ENCODE measurements around the gene PEAK3. TPM values are rescaled to one million over a fixed set of nuclear protein-coding genes. Genes with fewer than 3 reads are reported as not detected.
A peak's percentile ranks its signal among the peaks of the same experiment; 100 is the strongest.

The PEAK3 gene
- total and polyA plus RNA-seq, 10 of the 15 experiments (the other 5 are each of a cell fraction or from before 2014, with no cell fraction given): 0.03 to 0.10 (median 0.05) TPM; not detected in 7

DNA sequence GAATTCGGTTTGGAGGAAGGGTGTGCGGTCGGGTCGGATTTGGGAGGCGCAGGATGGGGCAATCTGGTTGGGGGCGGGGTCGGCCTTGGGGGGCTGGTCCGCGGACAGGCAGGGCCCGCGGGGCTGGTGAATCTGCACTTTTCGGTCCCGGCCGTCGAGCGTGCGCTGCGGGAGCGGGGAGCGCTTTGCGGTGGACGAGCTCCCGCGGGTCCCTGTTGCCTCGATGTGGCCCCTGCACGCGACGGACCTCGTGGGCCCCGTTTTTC lies 11.9 kb downstream of the PEAK3 start:
- peak overlapping the region; percentile 97 for H3K9ac ChIP-seq (ENCODE audit: control insufficient read depth, insufficient read depth, low read length)
- ChIA-PET CTCF (interaction anchor here (0.7 to 1.0 kb wide), 2 partner anchors 8 to 32 kb away, joined by 3 to 4 read pairs; no protein-coding TSS in a partner anchor), POLR2A (interaction anchor here (0.5 to 3.5 kb wide), 4 partner anchors 8 to 185 kb away, joined by 3 to 36 read pairs (median 11); no protein-coding TSS in a partner anchor), SMC1A (ENCODE audit: uncharacterized antibody, unreplicated experiment) (interaction anchor here (1.0 kb wide), 1 partner anchor 11 kb away, joined by 3 read pairs; no protein-coding TSS in a partner anchor), RAD21 (ENCODE audit: unreplicated experiment) (interaction anchor here (0.9 to 1.7 kb wide), 3 partner anchors 31 to 99 kb away, joined by 3 to 5 read pairs (median 4); no protein-coding TSS in a partner anchor)
- in situ Hi-C loops (cut with MboI): loop anchor here (5.0 to 10.0 kb wide), 3 partner anchors 33 to 345 kb away; partner anchors contain the start of genes PLEKHJ1 and SF3A2
- H3K4me3 ChIP-seq: peak overlapping the region; percentile 95
- peak overlapping the region; percentile 57; the same call in 1 of the 2 replicates for H3K4me2 ChIP-seq (ENCODE audit: control insufficient read depth, insufficient read depth)
- 0% methylated on average over 26 of the region's 30 CpGs for WGBS (ENCODE audit: insufficient coverage, insufficient replicate concordance, low lambda C conversion rate, missing lambda C conversion rate)
- DNase-seq (ENCODE audit: low read depth, low spot score) (no peak), ATAC-seq (no peak), FAIRE-seq (no peak)
- no TSS peak for BruUV-seq (replicated peaks)
- H2AFZ ChIP-seq (ENCODE audit: control insufficient read depth, low read depth, low read length): no peak overlapping the region
- peaks cover 58% of the 10 kb centered on the region for H3K79me2 ChIP-seq (ENCODE audit: control insufficient read depth, insufficient read depth, low read length)
- H4K20me1 ChIP-seq (ENCODE audit: control insufficient read depth, insufficient read depth): peaks cover 13% of the 10 kb centered on the region
- intact Hi-C loops (cut with micrococcal nuclease; ENCODE audit: unreplicated experiment): loop anchor here (5.0 to 10.0 kb wide), 2 partner anchors 352 to 515 kb away; partner anchors contain the start of genes SGTA and THOP1
- H3K36me3 ChIP-seq (ENCODE audit: control insufficient read depth in 2 of 2, insufficient read depth in 2 of 2, low read length in 1 of 2): peaks cover 4 to 14% of the 10 kb centered on the region in 2 experiments
- H3K9me3 ChIP-seq (replicated peaks; ENCODE audit: control insufficient read depth, insufficient read depth, low read length): no peaks in the 10 kb centered on the region
- H3K27ac ChIP-seq (ENCODE audit: control insufficient read depth, insufficient read depth): peak overlapping the region; percentile 89
- TF ChIP-seq NR2F1 (conservative IDR thresholded peaks at IDR 0.05) (0 out of 2 replicates have a peak, but pooled peaks have one; percentile 6), SMC3 (IDR thresholded peaks at IDR 0.05; ENCODE audit: borderline replicate concordance, low read length) (no peak), POLR2A (IDR thresholded peaks at IDR 0.05; ENCODE audit: low read depth, low read length) (peak; percentile 17; the same call in 1 of the 2 replicates), RFX5 (IDR thresholded peaks at IDR 0.05; ENCODE audit: low read depth, low read length) (no peak)
- TF ChIP-seq, protein P1, sequence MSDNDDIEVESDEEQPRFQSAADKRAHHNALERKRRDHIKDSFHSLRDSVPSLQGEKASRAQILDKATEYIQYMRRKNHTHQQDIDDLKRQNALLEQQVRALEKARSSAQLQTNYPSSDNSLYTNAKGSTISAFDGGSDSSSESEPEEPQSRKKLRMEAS (IDR thresholded peaks at IDR 0.05; ENCODE audit: low read depth, low read length): no peak
- TF ChIP-seq, protein P2, sequence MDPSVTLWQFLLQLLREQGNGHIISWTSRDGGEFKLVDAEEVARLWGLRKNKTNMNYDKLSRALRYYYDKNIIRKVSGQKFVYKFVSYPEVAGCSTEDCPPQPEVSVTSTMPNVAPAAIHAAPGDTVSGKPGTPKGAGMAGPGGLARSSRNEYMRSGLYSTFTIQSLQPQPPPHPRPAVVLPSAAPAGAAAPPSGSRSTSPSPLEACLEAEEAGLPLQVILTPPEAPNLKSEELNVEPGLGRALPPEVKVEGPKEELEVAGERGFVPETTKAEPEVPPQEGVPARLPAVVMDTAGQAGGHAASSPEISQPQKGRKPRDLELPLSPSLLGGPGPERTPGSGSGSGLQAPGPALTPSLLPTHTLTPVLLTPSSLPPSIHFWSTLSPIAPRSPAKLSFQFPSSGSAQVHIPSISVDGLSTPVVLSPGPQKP (IDR thresholded peaks at IDR 0.05; ENCODE audit: low read depth, low read length): no peak
- TF ChIP-seq, protein P3, sequence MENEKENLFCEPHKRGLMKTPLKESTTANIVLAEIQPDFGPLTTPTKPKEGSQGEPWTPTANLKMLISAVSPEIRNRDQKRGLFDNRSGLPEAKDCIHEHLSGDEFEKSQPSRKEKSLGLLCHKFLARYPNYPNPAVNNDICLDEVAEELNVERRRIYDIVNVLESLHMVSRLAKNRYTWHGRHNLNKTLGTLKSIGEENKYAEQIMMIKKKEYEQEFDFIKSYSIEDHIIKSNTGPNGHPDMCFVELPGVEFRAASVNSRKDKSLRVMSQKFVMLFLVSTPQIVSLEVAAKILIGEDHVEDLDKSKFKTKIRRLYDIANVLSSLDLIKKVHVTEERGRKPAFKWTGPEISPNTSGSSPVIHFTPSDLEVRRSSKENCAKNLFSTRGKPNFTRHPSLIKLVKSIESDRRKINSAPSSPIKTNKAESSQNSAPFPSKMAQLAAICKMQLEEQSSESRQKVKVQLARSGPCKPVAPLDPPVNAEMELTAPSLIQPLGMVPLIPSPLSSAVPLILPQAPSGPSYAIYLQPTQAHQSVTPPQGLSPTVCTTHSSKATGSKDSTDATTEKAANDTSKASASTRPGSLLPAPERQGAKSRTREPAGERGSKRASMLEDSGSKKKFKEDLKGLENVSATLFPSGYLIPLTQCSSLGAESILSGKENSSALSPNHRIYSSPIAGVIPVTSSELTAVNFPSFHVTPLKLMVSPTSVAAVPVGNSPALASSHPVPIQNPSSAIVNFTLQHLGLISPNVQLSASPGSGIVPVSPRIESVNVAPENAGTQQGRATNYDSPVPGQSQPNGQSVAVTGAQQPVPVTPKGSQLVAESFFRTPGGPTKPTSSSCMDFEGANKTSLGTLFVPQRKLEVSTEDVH (IDR thresholded peaks at IDR 0.05; ENCODE audit: low read depth, partially characterized antibody): no peak
- no peaks in the 10 kb centered on the region for H3K27me3 ChIP-seq (replicated peaks in 1 of 2; ENCODE audit: control insufficient read depth in 2 of 2, insufficient read depth in 2 of 2, low read length in 1 of 2)
- H3K4me1 ChIP-seq (ENCODE audit: control insufficient read depth, insufficient read depth, low read length): peaks cover 21% of the 10 kb centered on the region
